ENCODE data around the gene CST4.
"Not testable (repeated sequence)": the region's sequence is repeated elsewhere in the genome, so short reads cannot be mapped to it uniquely, and the experiment has no call there.

The CST4 gene

DNA sequence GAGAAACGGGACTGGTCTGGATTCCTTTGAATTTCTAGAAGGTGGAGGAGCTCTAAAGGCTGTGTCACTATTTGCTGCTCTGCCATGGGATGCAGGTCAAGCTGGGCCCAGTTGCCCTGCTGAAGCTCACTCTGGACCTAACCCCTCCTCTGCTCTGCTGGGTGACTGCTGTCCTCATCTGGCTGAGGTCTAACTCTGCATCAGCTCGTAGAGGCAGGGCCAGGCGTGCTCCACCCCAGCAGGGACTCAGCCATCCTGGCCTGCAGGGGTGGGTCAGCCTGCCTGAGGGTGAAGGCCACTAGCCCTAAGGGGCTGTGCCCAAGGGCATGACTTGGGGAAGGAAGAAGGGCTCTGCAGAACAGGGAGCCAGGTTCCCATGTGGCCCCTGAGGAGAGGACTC lies 852 bp downstream of the CST4 start:
- DNase-seq (ENCODE audit: low read depth) = no peak

DNA sequence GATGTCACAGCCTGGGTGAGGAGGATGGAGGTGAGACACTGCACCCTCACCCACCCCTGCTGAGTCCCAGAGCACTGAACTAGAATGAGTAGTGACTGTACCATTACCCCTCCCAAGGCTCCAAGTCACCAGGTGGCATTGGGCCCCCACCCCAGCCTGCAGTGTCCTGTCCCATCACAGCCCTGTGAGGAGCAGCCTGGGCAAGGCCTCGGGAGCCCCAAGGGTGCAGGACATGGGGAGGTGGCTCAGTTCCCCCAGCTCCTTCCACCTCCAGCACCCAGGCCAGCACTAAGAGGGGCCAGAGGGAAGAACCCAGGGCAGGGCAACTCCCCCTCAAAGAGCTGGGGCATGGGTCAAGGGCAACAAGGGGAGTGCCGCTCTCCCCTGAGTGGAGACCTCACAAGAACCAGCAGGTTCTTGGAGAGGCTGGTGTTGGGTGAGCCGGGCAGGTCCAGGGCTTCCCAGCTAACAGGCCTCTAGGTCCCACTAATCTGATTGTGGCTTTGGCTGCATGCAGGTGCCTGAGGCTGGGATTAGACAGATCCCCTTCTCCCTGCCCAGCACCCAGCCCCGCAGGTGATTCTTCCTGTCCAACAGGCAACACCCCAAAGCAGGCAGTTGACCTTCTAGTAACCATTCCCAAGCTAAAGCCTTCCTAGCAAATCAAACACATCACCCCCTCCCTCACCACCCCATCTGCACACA lies 2.6 kb downstream of the CST4 start:
- no peak for DNase-seq (ENCODE audit: low read depth)

DNA sequence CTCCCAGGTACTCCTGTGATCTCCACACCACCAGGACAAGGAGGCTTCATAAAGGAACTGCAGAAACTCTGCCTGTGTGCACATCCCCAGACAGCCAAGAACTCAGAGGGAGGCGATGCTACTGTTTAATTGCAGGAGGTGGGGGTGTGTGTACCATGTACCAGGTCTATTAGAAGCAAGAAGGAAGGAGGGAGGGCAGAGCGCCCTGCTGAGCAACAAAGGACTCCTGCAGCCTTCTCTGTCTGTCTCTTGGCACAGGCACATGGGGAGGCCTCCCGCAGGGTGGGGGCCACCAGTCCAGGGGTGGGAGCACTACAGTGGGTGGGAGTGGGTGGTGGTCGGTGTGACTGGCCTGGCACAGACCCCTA lies 3.3 kb downstream of the CST4 start:
- DNase-seq (ENCODE audit: low read depth) = not testable (repeated sequence)

DNA sequence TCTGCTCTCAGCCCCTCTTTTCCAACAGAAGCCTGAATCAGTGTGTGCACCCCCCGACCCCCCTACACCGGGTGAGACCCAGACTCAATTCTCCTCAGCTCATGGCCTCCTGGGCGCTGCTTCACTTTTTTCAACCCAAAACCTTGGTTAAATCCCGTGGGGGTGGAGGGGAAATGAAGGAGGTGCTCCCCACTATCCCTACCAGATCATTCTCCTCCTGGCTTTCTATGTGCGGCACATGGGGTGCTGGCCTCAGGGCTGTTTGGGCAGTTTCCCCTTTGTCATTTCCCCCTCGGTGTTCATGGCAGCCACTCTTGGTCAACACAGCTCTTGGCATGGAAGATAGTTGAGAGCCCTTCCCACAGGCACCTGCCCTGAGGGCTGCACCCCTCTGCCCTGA lies 4.6 kb downstream of the CST4 start:
- DNase-seq (ENCODE audit: low read depth) = no peak

DNA sequence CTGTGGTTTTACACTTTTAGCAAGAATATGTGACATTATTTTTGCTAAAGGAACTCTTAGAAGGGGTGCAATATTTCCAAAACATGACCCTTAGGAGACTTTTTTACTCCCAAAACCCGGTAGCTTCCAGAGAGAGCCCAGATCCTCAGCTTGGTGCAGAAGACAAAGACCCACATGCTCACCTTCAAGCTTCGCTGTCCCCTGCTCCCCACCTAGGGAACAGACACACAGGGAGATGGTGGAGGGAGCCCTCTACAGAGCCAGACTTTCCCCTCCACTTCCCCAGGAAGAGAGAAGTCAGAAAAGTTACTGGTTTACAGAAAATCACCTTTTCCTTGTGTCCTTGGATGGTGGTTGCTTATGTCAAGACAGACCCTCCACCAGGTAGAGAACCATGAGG lies 5.0 kb downstream of the CST4 start:
- no peak for DNase-seq (ENCODE audit: low read depth)

DNA sequence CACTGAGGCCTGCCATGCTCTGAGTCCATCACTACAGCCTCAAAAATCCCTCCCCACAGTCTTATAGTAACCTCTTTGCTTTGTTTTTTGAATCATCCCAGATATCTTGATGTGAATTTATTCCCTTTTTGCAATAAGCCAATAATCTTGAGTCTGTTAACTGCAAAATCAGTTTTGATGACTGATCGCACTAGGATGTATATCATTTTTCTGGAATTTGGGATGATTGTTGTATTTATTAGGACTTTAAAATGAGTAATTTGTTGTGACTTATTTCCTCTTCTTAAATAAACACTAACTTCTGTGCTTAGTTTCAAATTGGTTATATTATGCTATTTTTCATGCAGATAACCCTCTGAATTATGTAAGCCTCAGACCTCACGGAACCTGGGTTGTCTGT lies 5.6 kb downstream of the CST4 start:
- no peak for DNase-seq (ENCODE audit: low read depth)

DNA sequence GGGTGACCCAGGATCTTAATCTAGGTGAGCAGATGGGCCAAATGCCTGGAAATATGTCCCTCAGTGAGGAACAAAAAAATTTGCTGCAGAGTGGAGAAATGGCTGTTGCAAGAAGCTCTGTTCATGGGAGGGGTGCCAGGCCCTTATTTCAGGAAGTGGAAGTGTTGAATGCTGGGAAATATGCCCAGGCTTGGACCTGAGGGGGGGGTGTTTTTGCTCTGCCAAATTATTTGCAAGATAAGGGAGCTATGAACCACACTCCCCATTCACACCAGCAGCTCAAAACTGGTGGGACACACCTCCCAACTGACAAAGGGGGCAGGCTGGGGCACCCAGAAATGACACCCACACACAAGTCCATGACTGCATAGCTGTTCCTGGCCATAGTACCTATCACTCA lies 8.7 kb downstream of the CST4 start:
- DNase-seq (ENCODE audit: low read depth) = no peak

DNA sequence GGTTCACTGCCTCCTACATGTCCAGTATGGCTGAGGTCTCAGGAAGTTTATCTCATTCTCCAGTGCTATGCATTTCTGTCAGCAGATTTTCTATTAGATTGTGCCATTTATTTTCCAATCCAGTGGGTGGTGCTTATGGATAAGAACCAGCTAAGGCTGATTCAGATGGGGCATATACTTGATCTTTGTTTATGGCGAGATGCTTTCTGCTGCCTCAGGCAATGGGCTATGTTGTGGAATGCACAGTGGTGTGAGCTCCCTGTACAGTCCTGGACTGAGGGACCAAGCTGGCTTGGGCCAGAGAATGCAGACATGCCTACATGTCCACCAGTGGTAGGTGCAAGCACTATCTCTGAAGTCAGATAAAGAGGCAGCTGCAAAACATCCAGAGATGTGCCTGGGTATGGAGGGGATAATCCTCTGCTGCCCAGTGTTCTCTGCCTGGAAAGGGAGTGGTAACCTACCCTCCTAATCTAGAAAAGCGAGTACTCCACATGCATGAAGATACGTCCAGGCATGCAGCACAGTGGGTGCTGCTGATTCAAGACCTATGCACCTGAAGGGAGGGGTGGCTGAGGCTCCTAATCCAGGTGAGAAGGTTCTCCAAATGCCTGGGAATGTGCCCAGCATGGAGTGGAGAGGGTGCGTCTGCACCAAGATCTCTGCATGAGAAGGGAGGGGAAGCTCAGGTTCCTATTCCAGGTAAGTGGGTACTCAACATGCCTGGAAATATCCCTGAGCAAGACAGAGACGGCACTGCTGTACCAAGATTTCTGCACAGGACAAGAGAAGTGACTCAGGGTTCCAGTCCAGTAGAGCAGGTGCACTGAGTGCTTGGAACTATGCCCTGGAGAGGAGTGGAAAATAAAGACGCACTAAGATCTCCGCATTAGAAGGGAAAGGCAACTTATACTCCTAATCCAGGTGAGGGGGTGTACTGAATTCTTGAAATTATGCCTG lies 9.4 kb downstream of the CST4 start:
- no peak for DNase-seq (ENCODE audit: low read depth)

DNA sequence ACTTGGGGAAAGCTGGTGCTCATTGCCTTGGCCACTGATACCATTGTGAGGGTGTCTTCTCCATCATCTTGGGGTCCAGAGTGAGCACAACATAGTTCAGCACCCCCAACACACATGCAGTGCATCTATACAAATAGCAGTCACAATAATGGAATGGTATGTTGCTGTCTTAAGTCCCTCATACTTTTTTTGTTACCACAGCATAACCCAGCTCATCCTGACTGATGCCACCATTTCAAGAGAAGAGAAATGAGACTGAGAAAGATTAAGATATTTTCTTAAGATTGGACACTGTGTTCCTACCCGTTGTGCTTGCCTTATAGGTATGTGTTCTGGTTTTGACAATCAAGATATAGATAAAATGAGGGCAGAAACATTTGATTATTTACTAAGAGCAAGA lies 15.6 kb downstream of the CST4 start:
- no peak for DNase-seq (ENCODE audit: low read depth)

DNA sequence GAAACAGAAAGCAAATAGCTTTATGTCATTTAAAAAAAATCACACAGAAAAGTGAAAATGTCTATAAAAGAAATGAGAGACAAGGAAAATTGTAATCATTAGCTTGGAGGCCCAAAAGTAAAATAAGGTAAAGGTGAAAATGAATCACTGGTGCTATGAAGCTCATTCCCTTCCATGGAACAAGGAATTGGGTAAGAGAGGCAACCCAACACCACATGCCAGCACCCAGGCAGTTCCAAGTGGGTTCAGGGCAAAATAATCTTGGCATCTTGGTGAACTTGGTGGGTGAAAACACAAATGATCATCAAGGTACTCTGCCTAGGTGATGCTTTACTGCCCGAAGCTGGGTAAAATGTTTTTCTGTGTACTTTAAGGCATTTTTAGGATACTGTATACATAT lies 16.7 kb downstream of the CST4 start:
- DNase-seq (ENCODE audit: low read depth) = no peak

DNA sequence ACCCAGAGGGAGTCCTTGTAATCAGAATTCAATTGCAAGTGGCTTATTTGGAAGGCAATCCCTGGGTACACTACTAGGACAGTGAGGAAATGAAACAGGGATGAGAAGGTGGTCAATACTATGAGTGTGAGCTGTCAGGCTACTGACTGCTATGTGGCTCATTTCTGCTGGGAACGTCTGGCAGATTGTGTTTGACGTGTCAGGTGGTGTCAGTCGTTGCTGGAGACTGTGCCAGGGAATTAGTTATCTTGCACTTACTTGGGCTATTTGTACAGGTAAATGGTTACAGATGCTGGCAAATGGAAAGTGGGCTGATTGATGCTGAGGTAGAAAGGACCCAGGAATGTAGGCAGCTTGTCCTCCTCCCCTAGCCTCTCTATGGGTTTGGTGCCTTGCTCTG lies 17.4 kb downstream of the CST4 start:
- no peak for DNase-seq (ENCODE audit: low read depth)

DNA sequence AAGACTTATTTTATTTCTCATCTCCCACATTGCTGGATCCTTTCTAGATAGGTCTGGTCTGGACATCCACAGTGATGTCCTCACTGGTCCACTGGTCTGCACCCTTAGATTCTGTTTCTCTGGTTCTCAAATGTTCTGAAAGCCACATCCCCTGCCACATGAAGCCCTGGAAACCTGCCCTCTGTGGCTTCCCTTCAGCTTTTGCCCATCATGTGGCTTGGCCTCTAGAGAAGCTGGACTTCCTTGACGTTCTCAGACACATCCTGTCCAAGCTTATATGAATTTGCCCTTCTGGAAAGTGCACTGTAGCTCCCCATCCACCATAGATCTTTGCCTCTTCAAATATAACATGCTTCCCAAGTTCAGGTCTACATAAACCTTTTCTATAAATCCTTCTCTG lies 18.5 kb downstream of the CST4 start:
- DNase-seq (ENCODE audit: low read depth) = no peak

DNA sequence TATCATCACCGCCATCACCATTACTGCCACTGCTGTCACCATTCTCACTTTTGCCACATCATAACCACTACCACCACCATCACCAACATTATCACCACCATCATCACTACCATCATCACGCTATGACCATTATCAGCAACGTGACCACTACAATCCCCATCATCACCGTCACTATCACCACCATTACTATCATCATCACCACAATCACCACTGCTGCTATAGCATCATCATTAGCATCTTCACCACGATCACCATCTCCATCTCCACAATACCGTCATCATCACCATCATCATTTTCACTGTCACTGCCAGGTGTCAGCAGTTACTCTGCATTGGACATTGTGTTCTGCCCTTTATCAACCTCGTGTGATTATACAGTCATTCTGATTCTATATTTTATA lies 19.0 kb downstream of the CST4 start:
- DNase-seq (ENCODE audit: low read depth) = no peak

DNA sequence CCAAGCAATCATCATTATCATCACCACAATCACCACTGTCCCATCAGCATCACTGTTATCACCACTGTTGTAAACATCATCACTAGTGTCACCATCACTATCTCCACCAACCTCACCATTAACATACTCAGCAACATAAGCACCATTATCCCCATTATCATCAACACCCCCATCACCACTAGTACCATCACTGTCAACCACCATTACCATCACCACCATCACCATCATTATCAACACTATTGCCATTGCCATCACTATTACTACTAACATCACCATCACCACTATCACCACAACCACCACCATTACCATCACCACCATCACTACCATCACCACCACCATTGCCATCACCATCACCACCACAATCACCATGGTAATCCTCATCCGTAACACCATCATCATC lies 19.5 kb downstream of the CST4 start:
- no peak for DNase-seq (ENCODE audit: low read depth)

DNA sequence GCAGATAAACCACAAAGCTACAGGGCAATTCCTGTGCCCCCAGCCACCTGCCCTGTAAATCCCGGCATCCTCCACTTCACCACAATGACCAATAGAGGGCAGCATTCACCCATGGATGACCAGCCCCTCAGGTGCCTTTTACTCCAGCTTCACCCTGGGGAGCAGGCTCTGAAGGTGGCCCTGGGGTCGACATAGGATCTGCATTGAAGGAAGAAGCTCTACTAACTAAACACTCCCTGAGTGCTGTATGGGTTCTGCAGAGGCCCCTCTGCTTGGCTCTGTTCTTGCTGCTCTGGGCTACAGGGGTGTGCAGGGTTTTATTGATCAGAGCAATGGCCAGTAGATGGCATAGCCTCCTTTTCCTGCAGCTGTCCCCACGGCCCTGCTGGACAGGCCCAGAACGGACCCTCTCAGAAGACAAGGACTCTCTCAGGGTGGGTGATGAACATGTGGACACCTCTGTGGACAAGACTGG lies 20.3 kb downstream of the CST4 start:
- no peak for DNase-seq (ENCODE audit: low read depth)

DNA sequence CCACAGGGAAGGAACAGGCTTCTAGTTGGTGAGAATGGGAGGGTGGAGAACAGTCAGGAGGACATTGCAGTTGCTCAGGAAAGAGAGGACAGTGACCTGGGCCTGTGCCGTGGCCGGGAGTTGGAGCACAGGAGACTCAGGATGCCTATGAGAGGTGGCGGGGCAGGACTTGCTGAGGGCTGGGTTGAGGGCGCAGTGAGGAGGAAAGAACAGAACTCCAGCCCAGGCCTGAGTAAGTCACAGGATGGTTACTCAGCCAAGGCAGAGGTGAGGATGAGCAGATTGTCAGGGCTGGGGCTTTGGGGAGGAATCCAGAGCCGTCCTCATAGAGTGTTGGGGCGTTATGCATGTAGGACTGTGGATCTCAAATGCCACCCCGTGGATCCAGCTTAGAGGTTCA lies 21.2 kb downstream of the CST4 start:
- no peak for DNase-seq (ENCODE audit: low read depth)

DNA sequence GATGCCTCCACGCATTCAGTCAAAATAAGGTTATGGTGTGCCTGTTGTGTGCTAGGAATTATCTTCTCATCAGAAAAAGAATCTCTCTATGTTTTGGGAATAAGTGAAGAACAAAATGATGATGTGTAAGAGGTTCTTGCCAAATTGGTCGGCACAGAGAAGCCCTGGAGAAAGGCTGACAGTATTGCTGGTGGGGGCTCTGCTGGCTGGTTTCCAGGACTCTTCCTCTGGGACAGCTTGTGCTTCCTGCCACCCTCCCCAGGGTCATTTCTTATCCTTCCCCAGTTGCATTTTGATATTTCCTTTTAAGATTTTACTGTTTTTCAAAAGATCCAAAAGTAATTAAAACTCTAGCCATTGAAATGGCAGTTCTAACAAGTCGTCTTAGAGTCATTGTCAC lies 22.1 kb downstream of the CST4 start:
- DNase-seq (ENCODE audit: low read depth) = no peak

DNA sequence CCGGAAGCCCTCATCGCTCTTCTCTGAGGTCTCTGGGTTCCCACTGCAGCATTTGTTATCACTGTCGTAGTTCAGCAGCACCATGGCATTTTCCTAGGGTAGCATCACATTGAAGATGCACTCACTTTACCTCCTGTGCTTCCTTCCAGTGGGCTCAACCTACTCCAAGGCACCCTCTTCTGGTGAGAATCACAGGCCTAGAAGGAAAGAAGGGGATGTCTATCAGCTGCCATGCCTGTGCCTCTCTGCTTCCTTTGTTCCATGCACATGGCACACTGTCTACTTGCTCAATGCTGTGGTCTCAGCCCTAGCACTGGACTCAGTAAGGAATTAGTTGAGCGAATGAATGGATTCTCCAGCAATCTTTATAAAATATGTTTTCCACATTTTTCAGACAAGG lies 22.6 kb downstream of the CST4 start:
- DNase-seq (ENCODE audit: low read depth) = no peak

DNA sequence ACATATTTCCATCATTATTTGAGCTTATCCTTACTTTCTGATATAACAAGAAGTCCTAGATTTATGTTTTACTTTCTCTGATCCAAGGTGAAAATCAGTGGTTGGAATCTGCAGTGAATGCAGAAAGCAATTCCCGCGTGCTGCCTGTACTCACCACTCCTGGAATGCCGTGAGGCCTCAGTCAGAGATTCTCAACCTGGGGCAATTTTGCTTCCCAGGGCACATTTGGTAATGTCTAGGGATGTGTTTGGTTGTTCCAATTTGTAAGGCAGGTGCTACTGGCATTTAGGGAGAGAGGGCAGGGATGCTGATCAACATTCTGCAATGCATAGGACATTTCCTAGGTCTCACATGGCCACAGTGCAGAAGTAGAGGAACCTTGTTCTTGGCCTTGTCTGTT lies 23.9 kb downstream of the CST4 start:
- DNase-seq (ENCODE audit: low read depth) = no peak

DNA sequence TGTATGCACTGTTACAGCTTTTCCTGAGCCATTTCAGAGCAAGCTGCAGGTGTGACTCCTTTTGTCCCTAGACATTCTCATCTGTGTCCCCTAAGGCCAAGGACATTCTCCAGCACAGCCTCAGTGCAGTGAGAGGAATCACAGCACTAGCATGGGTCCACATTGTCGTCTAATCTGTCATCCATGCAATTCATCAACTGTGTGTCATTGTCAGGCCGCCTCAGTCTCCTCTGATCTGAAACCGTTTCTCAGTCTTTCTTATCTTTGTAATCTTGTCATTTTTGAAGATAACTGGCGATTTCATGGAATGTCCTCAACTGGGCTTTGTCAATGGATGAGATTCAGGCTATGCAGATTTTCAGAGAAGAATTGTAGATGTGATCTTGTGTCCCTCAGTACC lies 24.8 kb downstream of the CST4 start:
- DNase-seq (ENCODE audit: low read depth) = not testable (repeated sequence)

DNA sequence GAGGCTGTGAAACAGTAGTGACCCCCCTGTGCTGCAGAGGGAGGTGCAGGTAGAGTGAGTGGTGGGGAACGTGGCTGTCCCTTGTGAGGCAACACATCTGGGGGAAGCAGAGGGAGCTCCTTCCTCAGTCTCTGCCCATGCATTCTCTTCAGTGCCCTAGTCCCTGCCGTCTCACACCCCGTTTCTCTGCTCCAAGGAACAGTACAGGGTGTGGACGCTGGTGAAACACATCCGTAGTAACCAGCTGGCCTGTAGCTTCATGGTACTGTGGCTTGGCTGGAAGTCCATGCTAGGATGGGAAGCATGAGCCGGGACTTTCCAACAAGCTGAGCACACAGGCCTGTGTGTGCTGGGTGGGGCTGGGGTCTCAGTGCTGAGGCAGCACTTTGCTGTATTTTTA lies 25.7 kb downstream of the CST4 start:
- DNase-seq (ENCODE audit: low read depth) = no peak

DNA sequence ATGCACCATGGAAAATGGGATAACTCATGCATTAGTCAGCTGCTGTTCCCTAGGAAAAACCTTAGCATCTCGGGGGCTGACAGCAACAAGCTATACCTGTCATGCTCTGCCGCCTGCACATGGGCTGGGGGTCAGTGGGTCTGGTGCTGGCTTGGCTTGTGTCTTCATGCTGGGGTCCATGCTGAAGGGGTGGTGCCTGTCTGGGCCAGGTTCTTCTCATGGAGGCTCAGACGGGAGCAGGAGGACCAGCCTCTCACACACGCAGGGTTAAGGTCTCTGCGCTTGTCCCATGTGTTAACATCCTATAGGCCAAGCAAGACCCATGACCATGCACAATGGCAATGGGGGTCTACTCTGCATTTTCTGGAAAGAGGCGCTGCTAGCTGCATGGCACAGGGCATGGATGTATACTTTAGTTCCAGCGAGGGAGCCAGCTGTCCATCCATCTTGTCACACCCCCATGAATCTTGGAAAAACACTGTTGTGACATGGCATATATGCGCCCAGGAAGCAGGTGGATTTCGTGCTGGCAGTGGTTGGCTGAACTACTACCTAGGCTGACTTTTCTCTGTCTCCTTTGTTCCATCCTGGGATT lies 26.5 kb downstream of the CST4 start:
- DNase-seq (ENCODE audit: low read depth) = no peak

DNA sequence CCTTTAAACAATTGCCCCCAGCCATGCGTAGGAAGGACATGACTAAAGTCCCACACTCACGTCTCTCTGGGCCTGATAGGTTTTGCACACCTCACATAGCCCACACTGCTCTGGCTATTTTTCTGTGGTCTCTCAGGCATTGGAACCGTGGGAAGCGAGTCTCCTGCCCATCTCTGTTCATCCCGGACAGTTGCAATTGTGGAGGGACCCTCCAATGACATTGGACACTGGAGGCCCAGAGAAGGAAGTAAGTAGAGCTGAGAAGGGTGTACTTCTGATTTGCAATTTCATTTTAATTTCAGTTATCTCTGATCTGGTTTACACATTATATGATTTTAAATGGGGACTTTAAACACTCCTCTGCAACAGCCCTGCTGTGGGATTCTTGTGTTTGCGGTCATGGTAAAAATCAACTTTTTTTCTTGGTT lies 27.8 kb downstream of the CST4 start:
- no peak for DNase-seq (ENCODE audit: low read depth)
